HEK293T (cell line): ENCODE data around the gene TUBB4A.

Experiments used
- ARNT ChIP-seq: fragments of 450-650 bp; IDR thresholded peaks from 2 replicates; pipeline ENCODE4 v1.6.1; 2017; ENCODE audit warnings: mild to moderate bottlenecking
- BHLHE40 ChIP-seq: fragments of 450-650 bp; IDR thresholded peaks from 2 replicates; pipeline ENCODE4 v1.6.1; 2016; ENCODE audit warnings: mild to moderate bottlenecking, moderate library complexity, borderline replicate concordance
- FOXA1 ChIP-seq: fragments of 450-650 bp; IDR thresholded peaks from 2 replicates; pipeline ENCODE4 v1.6.1; 2016; ENCODE audit warnings: mild to moderate bottlenecking
- FOXK2 ChIP-seq: fragments of 450-650 bp; IDR thresholded peaks from 2 replicates; pipeline ENCODE4 v1.6.1; 2016; ENCODE audit warnings: mild to moderate bottlenecking
- FOXM1 ChIP-seq: fragments of 450-650 bp; IDR thresholded peaks from 2 replicates; pipeline ENCODE4 v1.6.1; 2017; ENCODE audit warnings: mild to moderate bottlenecking, borderline replicate concordance
- HDGF ChIP-seq: fragments of 450-650 bp; IDR thresholded peaks from 2 replicates; pipeline ENCODE4 v1.6.1; 2017; ENCODE audit warnings: antibody characterized with exemption, borderline replicate concordance
- L3MBTL2 ChIP-seq: fragments of 450-650 bp; conservative IDR thresholded peaks from 2 replicates; pipeline ENCODE4 v1.6.1; 2016; ENCODE audit warnings: mild to moderate bottlenecking
- NFRKB ChIP-seq: fragments of 450-650 bp; IDR thresholded peaks from 2 replicates; pipeline ENCODE4 v1.6.1; 2016; ENCODE audit warnings: mild to moderate bottlenecking, moderate library complexity
- SUZ12 ChIP-seq: fragments of 450-650 bp; IDR thresholded peaks from 2 replicates; pipeline ENCODE4 v1.6.1; 2016; ENCODE audit warnings: mild to moderate bottlenecking
- ZNF384 ChIP-seq: fragments of 450-650 bp; IDR thresholded peaks from 2 replicates; pipeline ENCODE4 v1.6.1; 2016

DNA sequence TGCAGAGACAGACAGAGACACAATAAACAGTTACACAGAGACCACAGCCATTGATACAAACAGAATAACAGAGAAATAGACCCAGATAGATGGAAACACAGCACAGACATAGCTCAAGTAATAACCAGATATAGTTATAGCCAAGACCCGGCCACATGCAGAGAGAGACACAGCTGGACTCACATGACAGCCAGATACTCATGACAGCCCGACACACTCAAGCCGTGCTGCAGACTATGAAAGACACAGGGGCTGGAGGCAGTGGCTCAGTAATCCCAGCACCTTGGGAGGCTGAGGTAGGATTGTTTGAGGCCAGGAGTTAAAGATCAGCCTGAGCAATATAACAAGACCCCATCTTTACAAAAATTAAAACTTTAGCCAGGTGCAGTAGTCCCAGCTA is 18.9 kb downstream of the TUBB4A start:
- no peak for TF ChIP-seq FOXA1
- TF ChIP-seq HDGF, result no peak
- no peak for TF ChIP-seq ZNF384
- no peak for TF ChIP-seq ARNT
- TF ChIP-seq SUZ12, result no peak
- no peak for TF ChIP-seq BHLHE40
- TF ChIP-seq NFRKB, result no peak
- no peak for TF ChIP-seq FOXK2
- no peak for TF ChIP-seq L3MBTL2
- no peak for TF ChIP-seq FOXM1
